OCI-LY1 (cell line): ENCODE data around the gene TMX1.

ENCODE experiments used
- H2AFZ ChIP-seq: fragments of 200-600 bp; sonication (generic), shearing (Covaris generic); 2 replicates; pipeline ENCODE4 v1.6.0; 2014; ENCODE audit warnings: antibody characterized with exemption, mild to moderate bottlenecking, low read length
- H3F3A ChIP-seq: fragments of 200-600 bp; sonication (generic), shearing (Covaris generic); 2 replicates; pipeline ENCODE4 v1.6.0; 2014; ENCODE audit warnings: mild to moderate bottlenecking, antibody characterized with exemption, low read length, moderate library complexity; ENCODE audit not compliant: insufficient read depth
- H3K27ac ChIP-seq: fragments of 200-600 bp; sonication (generic); 2 replicates; pipeline ENCODE4 v1.5.1; 2014; ENCODE audit warnings: low read length, mixed run types, mild to moderate bottlenecking, low read depth; ENCODE audit not compliant: poor library complexity, severe bottlenecking
- H3K27me3 ChIP-seq: fragments of 200-600 bp; sonication (generic); 2 replicates; pipeline ENCODE4 v1.6.0; 2014; ENCODE audit warnings: antibody characterized with exemption, mild to moderate bottlenecking, low read length, moderate library complexity; ENCODE audit not compliant: insufficient read depth
- H3K36me3 ChIP-seq: fragments of 200-600 bp; sonication (generic); 2 replicates; pipeline ENCODE4 v1.6.1; 2014; ENCODE audit warnings: mild to moderate bottlenecking, antibody characterized with exemption, low read length, moderate library complexity, mixed read lengths; ENCODE audit not compliant: insufficient read depth
- H3K4me1 ChIP-seq: fragments of 200-600 bp; sonication (generic); 2 replicates; pipeline ENCODE4 v1.5.1; 2014; ENCODE audit warnings: mild to moderate bottlenecking, low read length, moderate library complexity; ENCODE audit not compliant: insufficient read depth, severe bottlenecking
- H3K4me2 ChIP-seq: fragments of 200-600 bp; sonication (generic), shearing (Covaris generic); 2 replicates; pipeline ENCODE4 v1.6.1; 2014; ENCODE audit warnings: low read length
- H3K4me3 ChIP-seq: fragments of 200-600 bp; sonication (generic); 2 replicates; pipeline ENCODE4 v1.5.1; 2014; ENCODE audit warnings: low read length, low read depth, mild to moderate bottlenecking, mixed read lengths; ENCODE audit not compliant: poor library complexity, severe bottlenecking
- H3K79me2 ChIP-seq: fragments of 200-600 bp; shearing (Covaris generic); 2 replicates; pipeline ENCODE4 v1.6.1; 2016; ENCODE audit warnings: mixed run types, low read length, mixed read lengths; ENCODE audit not compliant: insufficient read depth
- H3K9ac ChIP-seq: fragments of 200-600 bp; sonication (generic), shearing (Covaris generic); 2 replicates; pipeline ENCODE4 v1.6.1; 2014; ENCODE audit warnings: mild to moderate bottlenecking, low read length, mixed read lengths
- H3K9me2 ChIP-seq: fragments of 200-600 bp; sonication (generic), shearing (Covaris generic); 2 replicates; pipeline ENCODE4 v1.6.1; 2014; ENCODE audit warnings: low read depth, mild to moderate bottlenecking, low read length, mixed read lengths
- H3K9me3 ChIP-seq: fragments of 200-600 bp; shearing (Covaris generic); 2 replicates; pipeline ENCODE4 v1.6.1; 2014; ENCODE audit warnings: low read length, mixed read lengths
- H4K20me1 ChIP-seq: fragments of 200-600 bp; sonication (generic), shearing (Covaris generic); 2 replicates; pipeline ENCODE4 v1.6.0; 2016; ENCODE audit warnings: mild to moderate bottlenecking, low read length; ENCODE audit not compliant: insufficient read depth
- EZH2 ChIP-seq: fragments of 200-600 bp; sonication (generic), shearing (Covaris generic); IDR thresholded peaks from 2 replicates; pipeline ENCODE4 v1.8.0; 2017; ENCODE audit warnings: borderline replicate concordance, mixed run types, mild to moderate bottlenecking, antibody characterized with exemption, low read length, moderate library complexity, mixed read lengths
- TF ChIP-seq, protein P1 (sequence below): fragments of 200-600 bp; sonication (generic), shearing (Covaris generic); IDR thresholded peaks from 2 replicates; pipeline ENCODE4 v1.5.1; 2017; ENCODE audit warnings: mild to moderate bottlenecking, antibody characterized with exemption, low read length, moderate library complexity, mixed read lengths

TMX1 gene

DNA sequence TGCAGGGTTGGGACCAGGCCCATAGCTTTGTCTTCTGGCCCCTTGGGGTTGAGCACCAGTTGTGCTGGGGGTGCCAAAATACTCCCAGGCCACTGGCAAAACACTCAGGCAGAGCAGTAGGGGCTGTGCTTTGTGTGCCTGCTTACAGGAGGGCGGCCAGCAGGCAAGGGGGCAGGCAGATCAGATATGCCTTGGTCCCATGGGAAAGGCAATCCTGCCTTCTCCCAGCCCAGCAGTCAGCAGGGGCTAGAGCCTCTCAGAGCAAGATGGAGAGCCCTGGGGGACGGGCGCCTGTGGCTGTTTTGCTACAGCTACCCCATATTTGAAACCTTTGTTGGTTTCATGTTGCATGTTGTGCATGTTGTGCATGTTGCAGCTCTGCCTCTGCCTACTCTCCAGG is 36.2 kb upstream of the TMX1 start:
- H3K79me2 ChIP-seq: no peaks in the 10 kb centered on the region
- no peaks in the 10 kb centered on the region for H3K36me3 ChIP-seq
- TF ChIP-seq EZH2: no peak
- TF ChIP-seq, protein P1, sequence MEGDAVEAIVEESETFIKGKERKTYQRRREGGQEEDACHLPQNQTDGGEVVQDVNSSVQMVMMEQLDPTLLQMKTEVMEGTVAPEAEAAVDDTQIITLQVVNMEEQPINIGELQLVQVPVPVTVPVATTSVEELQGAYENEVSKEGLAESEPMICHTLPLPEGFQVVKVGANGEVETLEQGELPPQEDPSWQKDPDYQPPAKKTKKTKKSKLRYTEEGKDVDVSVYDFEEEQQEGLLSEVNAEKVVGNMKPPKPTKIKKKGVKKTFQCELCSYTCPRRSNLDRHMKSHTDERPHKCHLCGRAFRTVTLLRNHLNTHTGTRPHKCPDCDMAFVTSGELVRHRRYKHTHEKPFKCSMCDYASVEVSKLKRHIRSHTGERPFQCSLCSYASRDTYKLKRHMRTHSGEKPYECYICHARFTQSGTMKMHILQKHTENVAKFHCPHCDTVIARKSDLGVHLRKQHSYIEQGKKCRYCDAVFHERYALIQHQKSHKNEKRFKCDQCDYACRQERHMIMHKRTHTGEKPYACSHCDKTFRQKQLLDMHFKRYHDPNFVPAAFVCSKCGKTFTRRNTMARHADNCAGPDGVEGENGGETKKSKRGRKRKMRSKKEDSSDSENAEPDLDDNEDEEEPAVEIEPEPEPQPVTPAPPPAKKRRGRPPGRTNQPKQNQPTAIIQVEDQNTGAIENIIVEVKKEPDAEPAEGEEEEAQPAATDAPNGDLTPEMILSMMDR: no peak
- H2AFZ ChIP-seq: no peak overlapping the region
- no peaks in the 10 kb centered on the region for H3K9me2 ChIP-seq
- no peak overlapping the region for H3K4me2 ChIP-seq
- no peaks in the 10 kb centered on the region for H3F3A ChIP-seq
- H3K27me3 ChIP-seq: no peaks in the 10 kb centered on the region
- H3K9ac ChIP-seq: no peak overlapping the region
- no peak overlapping the region for H3K4me3 ChIP-seq
- H3K4me1 ChIP-seq: no peaks in the 10 kb centered on the region
- H3K27ac ChIP-seq: no peak overlapping the region
- H4K20me1 ChIP-seq: no peaks in the 10 kb centered on the region
- H3K9me3 ChIP-seq: no peaks in the 10 kb centered on the region

DNA sequence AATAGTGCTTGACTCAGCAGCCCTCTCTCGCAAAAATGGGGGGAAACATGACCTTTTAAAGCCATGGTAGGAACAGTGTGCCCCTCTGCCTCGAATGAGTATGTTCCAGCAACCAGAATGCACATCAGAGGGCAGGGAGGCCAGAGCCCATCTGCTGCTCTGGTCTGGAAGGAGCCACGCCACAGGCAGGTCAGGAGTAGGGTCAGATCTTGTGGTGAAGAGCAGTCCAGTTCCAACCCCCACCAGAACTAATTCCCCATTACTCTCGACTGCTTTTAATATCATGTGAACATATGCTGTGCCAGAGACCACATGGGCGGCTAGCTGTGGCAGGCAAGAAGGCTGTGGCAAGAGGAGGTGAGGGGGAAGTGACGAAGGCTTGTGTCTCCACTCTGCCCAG is 34.6 kb upstream of the TMX1 start:
- no peak overlapping the region for H3K9ac ChIP-seq
- no peak overlapping the region for H3K4me2 ChIP-seq
- H3K4me1 ChIP-seq: no peaks in the 10 kb centered on the region
- no peaks in the 10 kb centered on the region for H3F3A ChIP-seq
- no peaks in the 10 kb centered on the region for H3K9me3 ChIP-seq
- no peak for TF ChIP-seq EZH2
- TF ChIP-seq, protein P1: no peak
- no peak overlapping the region for H3K4me3 ChIP-seq
- no peak overlapping the region for H3K27ac ChIP-seq
- no peaks in the 10 kb centered on the region for H3K9me2 ChIP-seq
- H3K27me3 ChIP-seq: no peaks in the 10 kb centered on the region
- no peaks in the 10 kb centered on the region for H3K79me2 ChIP-seq
- no peaks in the 10 kb centered on the region for H4K20me1 ChIP-seq
- H2AFZ ChIP-seq: no peak overlapping the region
- H3K36me3 ChIP-seq: no peaks in the 10 kb centered on the region

DNA sequence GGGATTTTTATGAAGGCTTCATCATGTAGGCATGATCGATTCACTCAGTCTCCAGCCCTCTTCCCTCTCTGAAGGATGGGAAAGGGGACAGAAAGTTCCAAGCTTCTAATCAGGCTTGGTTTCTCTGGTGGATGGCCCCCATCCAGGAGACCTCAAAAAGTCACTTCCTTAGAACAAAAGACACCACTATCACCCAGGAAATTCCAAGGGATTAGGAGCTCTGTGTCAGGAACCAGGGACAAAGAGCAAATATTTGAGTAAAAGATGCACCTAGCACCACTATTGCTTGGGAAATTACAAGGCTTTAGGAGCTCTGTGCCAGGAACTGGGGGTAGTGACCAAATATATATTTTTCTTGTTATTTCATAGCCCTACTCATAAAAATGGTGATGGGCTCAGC is 33.6 kb upstream of the TMX1 start:
- Histone ChIP-seq H3K9me3 (no peaks in the 10 kb centered on the region), H3K9me2 (no peaks in the 10 kb centered on the region), H2AFZ (no peak overlapping the region), H3K4me3 (no peak overlapping the region), H3K27me3 (no peaks in the 10 kb centered on the region), H3K79me2 (no peaks in the 10 kb centered on the region), H3K4me1 (no peaks in the 10 kb centered on the region), H3K27ac (no peak overlapping the region), H3K4me2 (no peak overlapping the region), H3K36me3 (no peaks in the 10 kb centered on the region), H4K20me1 (no peaks in the 10 kb centered on the region), H3K9ac (no peak overlapping the region), H3F3A (no peaks in the 10 kb centered on the region)
- TF ChIP-seq, protein P1: no peak
- no peak for TF ChIP-seq EZH2
